ENCODE data around the gene RBBP8NL.

RBBP8NL gene

DNA sequence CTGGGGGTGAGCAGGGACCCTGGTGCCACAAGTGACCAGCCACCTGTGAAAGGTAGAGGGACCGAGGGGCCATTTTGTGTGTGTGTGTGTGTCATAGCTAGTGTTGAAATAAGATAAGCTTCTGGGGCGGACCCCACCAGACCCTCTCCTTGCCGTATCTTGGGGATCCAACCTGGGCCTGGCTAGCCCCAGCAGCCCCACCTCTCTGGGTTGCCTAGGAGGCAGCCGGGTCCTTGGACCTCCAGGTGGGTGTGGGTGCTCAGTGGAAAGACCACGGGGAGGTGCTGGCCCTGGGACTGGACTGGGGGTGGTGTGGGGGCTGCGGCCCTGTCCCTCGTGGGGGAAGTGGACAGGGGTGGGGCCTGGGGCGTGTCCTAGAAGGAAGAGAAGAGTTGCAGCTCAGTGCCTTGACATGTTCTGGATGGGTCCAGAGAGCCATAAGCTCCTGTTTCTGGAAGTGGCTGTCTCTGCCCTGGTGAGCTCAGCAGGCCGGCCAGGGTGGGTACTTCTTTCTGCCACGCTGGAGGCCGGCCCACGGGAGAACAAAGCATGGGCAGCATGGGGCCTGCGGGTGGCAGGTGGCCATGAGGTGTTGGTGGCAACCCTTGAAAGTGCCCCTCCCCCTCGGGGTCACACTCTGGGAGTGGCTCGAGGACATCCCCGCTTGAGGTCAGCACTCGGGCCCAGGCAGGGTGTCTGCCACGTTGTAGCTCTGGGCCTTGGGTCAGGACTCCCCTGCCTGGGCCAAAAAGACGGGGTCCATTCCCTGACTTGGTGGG is 8.4 kb downstream of the RBBP8NL start:
- DNase-seq, result no peak

- no peak for DNase-seq
These were observed 9.2 kb downstream of the RBBP8NL start for GRCh38 chr20:62417981-62418708.

DNA sequence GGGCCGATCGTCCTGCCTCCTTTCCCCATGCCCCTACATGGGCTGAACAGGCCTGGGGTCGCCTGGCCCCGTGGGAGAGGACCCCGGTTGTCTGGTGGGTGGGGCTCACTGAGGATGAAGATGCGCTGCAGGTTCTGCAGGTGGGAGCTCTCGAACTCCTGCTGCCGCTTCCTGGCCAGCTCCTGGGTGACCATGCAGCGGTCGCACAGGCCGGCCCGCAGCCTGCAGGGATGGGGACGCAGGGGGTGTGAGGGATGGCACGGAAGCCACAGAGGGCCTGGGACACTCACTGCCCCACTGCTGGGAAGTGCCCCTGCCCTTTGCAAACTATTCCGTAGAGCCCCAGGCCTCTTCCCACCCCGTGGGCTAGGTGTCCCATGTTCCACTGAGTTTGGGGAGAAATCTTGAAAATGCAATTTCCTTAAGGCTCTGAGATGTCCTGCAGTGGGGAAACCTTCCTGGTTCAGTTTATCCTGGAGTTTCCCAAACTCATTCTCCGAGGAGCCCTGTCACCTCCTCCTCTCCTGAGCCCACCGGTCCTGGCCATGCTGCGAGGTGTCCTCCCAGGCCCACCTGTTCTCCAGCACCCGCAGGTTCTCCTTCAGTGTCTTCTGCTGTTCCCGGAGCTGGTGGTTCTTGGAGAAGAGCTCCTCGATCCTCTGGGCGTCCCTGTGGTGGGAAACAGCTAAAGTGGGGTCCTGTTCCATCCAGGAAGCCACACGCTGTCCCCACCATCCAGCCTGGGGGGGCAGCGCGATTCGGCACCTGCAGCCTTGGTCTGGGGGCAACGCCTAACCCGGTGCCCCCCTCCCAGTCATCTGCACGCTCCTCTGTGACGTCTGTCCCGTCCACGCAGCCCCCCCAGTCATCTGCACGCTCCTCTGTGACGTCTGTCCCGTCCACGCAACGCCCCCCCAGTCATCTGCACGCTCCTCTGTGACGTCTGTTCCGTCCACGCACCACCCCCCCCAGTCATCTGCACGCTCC is 10.4 kb downstream of the RBBP8NL start:
- DNase-seq, result no peak

GRCh38 chr20:62415354-62416111 is 11.8 kb downstream of the RBBP8NL start:
- DNase-seq, result no peak

GRCh38 chr20:62413896-62414481 is 13.3 kb downstream of the RBBP8NL start:
- no peak for DNase-seq

GRCh38 chr20:62413025-62413570 is 14.2 kb downstream of the RBBP8NL start:
- no peak for DNase-seq

- no peak for DNase-seq
These were observed 14.9 kb downstream of the RBBP8NL start for GRCh38 chr20:62412194-62413024.

- no peak for DNase-seq
These were observed 15.7 kb downstream of the RBBP8NL start for GRCh38 chr20:62411479-62412193.

DNA sequence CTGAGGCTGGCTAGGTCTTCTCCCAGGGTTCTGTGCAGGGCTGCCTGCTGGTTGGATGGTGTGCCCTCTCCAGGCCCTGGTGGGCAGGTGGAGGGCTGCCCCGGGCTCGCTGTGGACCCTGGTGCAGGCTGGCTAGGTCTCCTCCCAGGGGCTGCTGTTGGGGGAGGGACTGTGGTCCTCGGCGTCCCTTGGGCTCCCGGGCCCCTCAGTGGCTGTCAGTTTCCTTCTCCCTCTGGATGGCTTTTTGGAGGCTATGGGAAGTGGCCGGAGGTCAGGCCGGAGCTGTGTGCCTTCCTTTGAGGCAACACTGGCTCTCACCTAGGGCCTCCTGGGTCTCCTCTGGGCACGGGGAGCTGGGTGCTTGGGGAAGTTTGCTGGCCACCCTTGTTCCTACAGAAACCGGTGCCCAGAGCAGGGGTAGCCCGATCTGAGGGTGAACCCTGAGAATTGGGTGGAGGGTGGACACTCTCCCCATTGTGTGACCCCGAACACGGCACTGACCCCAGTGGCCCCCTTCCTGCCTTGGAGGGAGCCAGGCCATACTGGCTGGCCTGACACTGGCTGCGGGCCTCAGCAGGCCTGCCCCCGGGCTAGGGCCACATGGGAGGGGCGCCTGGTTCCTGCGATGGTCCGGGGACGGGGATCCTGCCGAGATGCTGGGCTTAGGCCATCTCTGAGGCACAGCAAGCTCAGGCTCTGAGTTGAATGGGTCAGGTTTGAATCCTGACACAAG is 16.4 kb downstream of the RBBP8NL start:
- no peak for DNase-seq

DNA sequence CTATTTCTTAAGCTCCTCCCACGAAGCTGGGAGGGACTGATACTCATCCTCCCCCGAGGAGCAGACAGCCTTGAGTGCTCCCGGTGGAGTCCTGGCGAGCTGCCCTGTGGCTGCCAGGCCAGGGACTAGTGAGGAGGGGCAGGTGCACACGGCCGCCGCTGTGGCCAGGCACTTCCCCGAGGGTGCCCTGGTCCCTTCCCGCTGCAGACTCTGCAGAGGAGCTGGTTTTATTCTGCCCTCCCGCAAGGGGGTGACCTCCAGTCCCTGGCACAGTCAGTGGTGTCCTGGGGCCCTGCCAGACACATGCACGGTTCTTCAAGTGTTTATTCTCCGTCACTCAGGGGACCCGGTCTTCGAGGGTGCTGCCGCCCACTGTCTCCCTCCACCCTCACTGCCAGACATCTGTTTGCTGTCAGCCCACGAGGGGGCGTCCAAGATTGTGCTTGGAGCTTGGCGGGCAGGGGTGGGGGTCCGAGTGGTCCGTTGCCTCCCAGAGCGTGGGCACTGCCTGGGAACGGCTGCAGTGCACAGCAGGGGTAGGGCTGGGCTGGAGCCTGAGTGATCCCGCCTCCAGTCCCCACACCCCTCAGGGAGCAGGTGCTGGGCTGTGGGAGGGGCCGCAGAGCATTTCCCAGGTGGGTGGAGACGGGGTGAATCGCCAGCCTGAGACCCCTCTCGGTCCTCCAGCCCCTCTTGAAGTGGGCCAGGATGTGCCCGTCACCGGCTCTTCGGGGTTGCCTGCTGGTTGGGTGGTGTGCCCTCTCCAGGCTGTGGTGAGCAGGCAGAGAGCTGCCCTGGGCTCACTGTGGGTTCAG is 17.2 kb downstream of the RBBP8NL start:
- peak; percentile 56 for DNase-seq

DNA sequence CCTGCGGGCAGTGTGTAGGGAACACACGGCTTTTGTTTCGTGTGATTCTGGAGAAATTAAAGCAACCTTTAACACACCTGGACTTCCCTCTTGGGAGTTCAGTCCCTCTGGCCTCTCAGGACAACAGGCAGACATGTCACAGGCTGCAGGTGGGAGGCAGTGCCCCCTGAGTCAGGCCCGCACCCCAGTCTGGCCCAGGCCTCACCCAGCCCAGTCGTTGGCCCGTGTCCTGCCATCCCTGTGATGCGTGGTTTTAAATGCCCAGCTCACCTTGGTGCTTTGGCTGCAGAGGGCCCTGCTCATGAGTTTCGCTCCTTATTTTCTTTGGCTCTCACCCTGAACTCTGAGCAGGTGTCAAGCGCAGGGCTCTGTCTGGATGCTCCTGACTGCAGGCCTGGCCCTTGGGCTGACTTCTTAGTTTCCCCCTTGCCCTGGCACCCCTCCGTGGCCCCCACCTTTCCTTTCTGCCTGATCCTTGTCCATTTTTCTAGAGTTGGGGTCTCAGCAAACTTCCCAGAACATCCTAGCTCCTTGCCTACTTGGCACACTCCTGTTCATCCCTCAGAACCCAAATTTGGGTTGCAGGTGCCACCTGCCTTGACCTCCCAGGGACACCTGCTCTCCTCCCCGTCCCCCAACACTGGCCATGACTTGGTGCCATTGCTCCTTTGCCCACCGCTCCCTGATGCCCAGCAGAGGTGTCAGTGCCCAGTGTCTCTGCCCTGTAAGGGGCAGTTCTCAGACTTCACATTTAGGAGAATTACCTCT is 18.1 kb downstream of the RBBP8NL start:
- DNase-seq, result no peak

- DNase-seq, result no peak
These were observed 18.7 kb downstream of the RBBP8NL start for GRCh38 chr20:62408640-62409039.

DNA sequence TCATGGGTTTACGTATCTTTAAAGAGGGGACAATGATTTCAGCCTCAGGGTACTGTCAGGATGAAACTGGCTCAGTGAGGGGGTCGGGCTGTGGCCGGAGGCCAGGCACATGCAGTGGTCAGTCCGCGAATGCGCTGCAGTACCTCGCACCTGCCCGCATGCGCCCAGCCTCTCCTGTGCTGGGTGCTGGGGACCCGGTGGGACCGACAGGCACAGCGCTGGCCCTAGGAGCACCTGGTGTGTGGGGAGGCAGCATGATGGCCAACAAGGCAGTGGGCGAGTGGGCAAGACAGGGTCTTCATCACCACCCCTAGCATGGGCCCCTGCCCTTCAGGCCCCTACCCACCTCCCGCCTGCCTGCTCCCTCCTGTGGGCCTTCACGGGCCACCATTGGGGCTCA is 19.3 kb downstream of the RBBP8NL start:
- DNase-seq, result no peak

DNA sequence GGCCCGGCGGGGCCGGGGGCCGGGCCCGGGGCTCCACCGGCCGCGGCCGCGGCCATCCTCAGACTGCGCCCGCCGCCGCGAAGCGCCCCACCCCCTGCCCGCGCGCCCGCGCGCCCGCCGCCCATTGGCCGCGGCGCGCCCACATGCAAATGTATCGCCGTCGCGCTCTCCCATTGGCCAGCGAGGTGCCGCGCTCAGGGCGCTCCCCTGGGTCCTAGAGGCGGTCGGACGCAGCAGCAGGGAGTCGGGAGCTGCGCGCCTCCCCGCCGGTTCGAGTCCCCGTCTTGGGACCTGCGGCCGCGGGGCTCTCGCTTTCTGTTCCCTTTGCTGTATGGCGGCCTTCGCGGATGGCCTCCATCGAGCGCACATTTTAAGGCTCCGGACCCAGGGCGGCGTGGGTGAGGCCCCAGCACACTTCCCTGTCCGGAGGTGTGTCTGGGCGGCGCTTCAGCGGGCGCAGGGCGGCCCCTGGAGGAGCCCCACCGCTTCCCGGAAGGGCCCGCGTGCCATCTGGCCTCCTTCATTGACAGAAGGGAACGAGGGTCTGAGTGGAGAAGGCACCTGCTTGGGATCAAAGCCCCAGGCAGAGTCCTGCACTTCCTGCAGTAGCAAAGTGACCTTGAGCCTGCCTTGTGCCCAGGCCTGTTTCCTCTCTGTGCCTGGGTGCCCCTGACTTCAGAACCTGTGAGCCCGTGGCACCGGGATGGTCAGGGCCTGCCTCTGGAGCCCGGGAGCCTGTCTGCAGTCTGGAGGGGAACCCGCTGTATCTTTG is 19.9 kb downstream of the RBBP8NL start, which contains the start of gene CABLES2:
TSS of gene CABLES2 (minus strand) at position 65 of the 772 bp plus-strand sequence. CDS start at position 56, 9 bp downstream.
- DNase-seq, result peak; percentile 94

DNA sequence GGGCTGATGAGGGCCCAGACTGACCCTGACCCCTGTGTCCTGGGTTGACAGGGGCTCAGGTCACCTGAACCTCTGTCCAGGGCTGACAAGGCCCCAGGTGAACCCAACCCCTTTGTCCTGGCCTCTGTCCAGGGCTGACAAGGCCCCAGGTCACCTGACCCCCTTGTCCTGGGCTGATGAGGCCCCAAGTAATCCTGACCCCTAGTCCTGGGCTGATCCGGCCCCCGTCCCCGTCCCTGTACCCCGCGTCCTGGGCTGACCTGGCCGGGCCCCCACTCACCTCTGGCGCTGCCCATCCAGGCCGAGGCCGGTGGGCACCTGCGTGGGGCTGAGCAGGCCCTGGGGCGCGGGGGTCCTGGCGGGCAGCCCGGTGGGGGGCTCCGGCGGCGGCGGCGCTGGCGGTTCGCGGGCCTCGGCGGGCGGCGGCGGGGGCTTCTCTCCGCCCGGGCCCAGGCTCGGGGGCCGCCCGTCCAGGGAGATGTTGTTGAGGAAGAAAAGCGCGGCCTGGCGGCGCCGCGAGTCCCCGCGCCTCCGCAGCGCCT is 20.6 kb downstream of the RBBP8NL start:
- DNase-seq, result no peak

DNA sequence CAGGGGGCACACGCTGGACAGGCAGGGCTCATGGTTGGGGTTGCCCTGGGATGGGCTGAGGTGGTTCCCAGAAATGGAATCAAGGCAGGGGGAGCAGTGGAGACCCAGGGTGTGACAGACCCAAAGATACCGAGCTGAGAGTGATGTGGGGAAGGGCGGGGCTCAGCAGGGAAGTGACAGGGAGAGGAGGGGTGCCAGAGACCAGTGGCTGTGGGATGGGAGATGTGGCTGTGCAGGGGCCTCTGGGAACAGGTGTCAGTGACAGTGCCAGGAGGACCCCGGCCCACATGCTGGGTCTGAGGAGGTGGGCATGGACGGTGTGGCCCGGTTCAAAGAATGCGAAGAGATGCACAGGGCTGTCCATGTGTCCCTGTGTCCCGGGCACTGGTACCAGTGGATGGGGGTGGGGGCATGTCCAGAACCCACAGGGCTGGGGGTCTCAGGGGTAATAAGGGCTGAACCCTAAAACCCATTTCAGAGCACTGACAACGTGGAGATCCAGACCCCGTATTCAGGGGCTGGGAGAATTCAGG is 21.3 kb downstream of the RBBP8NL start:
- DNase-seq, result no peak
